HepG2 (cell line): ENCODE measurements around the gene MIF. TPM values are rescaled to one million over a fixed set of nuclear protein-coding genes. Genes with fewer than 3 reads are reported as not detected.

Experiments used
- ATAC-seq: fragments of 200-7000 bp; cut with Tn5 transposase; 3 replicates; pipeline ENCODE4 v1.9.1; 2020; ENCODE audit warnings: mild to moderate bottlenecking, moderate library complexity
- BruUV-seq: library from RNA; stranded (reverse); fragments of 400-500 nt; replicated peaks from 2 replicates; lab custom pipeline; 2021; lab: Mats Ljungman, UMichigan
- CTCF ChIA-PET: fragments of 300-600 bp; formaldehyde crosslinking; extraction: SDS; loops from one replicate; lab custom pipeline; 2021; ENCODE audit warnings: low total read pairs, inconsistent platforms, low intra/inter-chr PET ratio; lab: Yijun Ruan, JAX
- POLR2A ChIA-PET: fragments of 350-600 bp; sonication (Branson Sonifier 250); formaldehyde crosslinking; loops from one replicate; lab custom pipeline; 2020; ENCODE audit warnings: antibody characterized with exemption, inconsistent platforms; lab: Yijun Ruan, JAX
- DNase-seq: peaks from one replicate; pipeline ENCODE4 v3.0.0-alpha.2; 2015; ENCODE audit warnings: low spot score
- FAIRE-seq: peaks from 3 replicates; lab custom pipeline; 2011; peaks lifted over from hg19 to GRCh38; lab: Jason Lieb, UNC
- H2AFZ ChIP-seq: one replicate; pipeline ENCODE4 v1.6.1; 2011; ENCODE audit warnings: low read length, inconsistent platforms
- H3K27ac ChIP-seq: fragments of 300-600 bp; 3 replicates; pipeline ENCODE4 v1.8.0; 2011; ENCODE audit warnings: mixed run types, mild to moderate bottlenecking, mixed read lengths, low read length, inconsistent platforms; ENCODE audit not compliant: insufficient read depth; ENCODE audit errors: extremely low read length
- H3K27me3 ChIP-seq, 2 experiments: fragments of 200-600 bp in 1 of 2; 2 replicates in 1 of 2; 3 replicates in 1 of 2; pipeline versions ENCODE4 v1.6.0 to v1.8.0; 2011; ENCODE audit warnings: low read length in 2 of 2, mild to moderate bottlenecking in 2 of 2, moderate library complexity in 2 of 2, inconsistent platforms in 1 of 2; ENCODE audit not compliant: insufficient read depth in 2 of 2, control insufficient read depth in 1 of 2
- H3K36me3 ChIP-seq, 2 experiments: fragments of 200-600 bp in 1 of 2; replicated peaks in 1 of 2; 2 replicates in 1 of 2; 3 replicates in 1 of 2; pipeline versions ENCODE4 v1.5.1 to v1.8.0; 2011; ENCODE audit warnings: low read length in 2 of 2, inconsistent platforms in 1 of 2; ENCODE audit not compliant: insufficient read depth in 2 of 2, control insufficient read depth in 1 of 2
- H3K4me1 ChIP-seq: 2 replicates; pipeline ENCODE4 v1.5.1; 2012; ENCODE audit warnings: low read length, inconsistent platforms; ENCODE audit not compliant: insufficient read depth
- H3K4me2 ChIP-seq: 2 replicates; pipeline ENCODE4 v1.6.0; 2011; ENCODE audit warnings: low read depth, low read length, inconsistent platforms
- H3K4me3 ChIP-seq, 3 experiments: fragments of 200-600 bp in 1 of 3; sonication (generic), shearing (Covaris generic) in 1 of 3; replicated peaks in 1 of 3; 2 replicates each; pipeline ENCODE4 v1.5.1; 2011 to 2016; ENCODE audit warnings: low read length in 3 of 3, inconsistent platforms in 2 of 3, low read depth in 2 of 3, mild to moderate bottlenecking in 2 of 3, control low read depth in 1 of 3, mixed read lengths in 1 of 3; ENCODE audit not compliant: insufficient read depth in 1 of 3
- H3K79me2 ChIP-seq: one replicate; pipeline ENCODE4 v1.6.1; 2011; ENCODE audit warnings: low read length, inconsistent platforms; ENCODE audit not compliant: insufficient read depth
- H3K9ac ChIP-seq: 2 replicates; pipeline ENCODE4 v1.6.0; 2011; ENCODE audit warnings: mild to moderate bottlenecking, low read depth, low read length, inconsistent platforms; ENCODE audit not compliant: insufficient read depth
- H3K9me3 ChIP-seq: 2 replicates; pipeline ENCODE4 v1.5.1; 2012; ENCODE audit warnings: mild to moderate bottlenecking, low read length
- H4K20me1 ChIP-seq: 2 replicates; pipeline ENCODE4 v1.6.0; 2011; ENCODE audit warnings: inconsistent platforms, mild to moderate bottlenecking, low read length, moderate library complexity; ENCODE audit not compliant: insufficient read depth
- CREB1 ChIP-seq, 2 experiments: fragments of 450-650 bp in 1 of 2; IDR thresholded peaks; 2 replicates each; pipeline ENCODE4 v1.6.1; 2016 to 2017; ENCODE audit warnings: control low read depth in 1 of 2, mild to moderate bottlenecking in 1 of 2, missing compliant biosample characterization in 1 of 2, missing genetic modification characterization in 1 of 2
- CREB3 ChIP-seq: sonication (generic); formaldehyde crosslinking; IDR thresholded peaks from 2 replicates; pipeline ENCODE4 v1.5.0; 2020; ENCODE audit warnings: missing genetic modification reagents
- EED ChIP-seq: sonication (generic); formaldehyde crosslinking; IDR thresholded peaks from 2 replicates; pipeline ENCODE4 v1.5.0; 2020; ENCODE audit warnings: mild to moderate bottlenecking, missing genetic modification reagents
- GABPB1 ChIP-seq: IDR thresholded peaks from 2 replicates; pipeline ENCODE4 v1.6.1; 2016; ENCODE audit warnings: mild to moderate bottlenecking, missing genetic modification reagents, moderate library complexity, missing compliant biosample characterization
- HOXA5 ChIP-seq: sonication (generic); formaldehyde crosslinking; IDR thresholded peaks from 2 replicates; pipeline ENCODE4 v1.4.0; 2020; ENCODE audit warnings: missing genetic modification reagents
- KLF16 ChIP-seq, 2 experiments: sonication (generic) in 1 of 2; formaldehyde crosslinking in 1 of 2; IDR thresholded peaks; 2 replicates each; pipeline versions ENCODE4 v1.6.1 to v1.8.0; 2016 to 2023; ENCODE audit warnings: missing genetic modification reagents in 2 of 2, missing compliant biosample characterization in 1 of 2
- MTF1 ChIP-seq: sonication (generic); formaldehyde crosslinking; IDR thresholded peaks from 2 replicates; pipeline ENCODE4 v1.5.0; 2020; ENCODE audit warnings: missing genetic modification reagents
- MYC ChIP-seq: sonication (generic); formaldehyde crosslinking; IDR thresholded peaks from 2 replicates; pipeline ENCODE4 v1.9.0; 2021; ENCODE audit warnings: missing genetic modification reagents, borderline replicate concordance
- NAIF1 ChIP-seq: sonication (generic); formaldehyde crosslinking; IDR thresholded peaks from 2 replicates; pipeline ENCODE4 v1.5.0; 2020; ENCODE audit warnings: mild to moderate bottlenecking, missing genetic modification reagents, borderline replicate concordance
- NR1H2 ChIP-seq: sonication (generic); formaldehyde crosslinking; IDR thresholded peaks from 2 replicates; pipeline ENCODE4 v1.8.1; 2022; ENCODE audit warnings: low read depth, missing genetic modification reagents, borderline replicate concordance
- YY1 ChIP-seq: IDR thresholded peaks from 2 replicates; pipeline ENCODE4 v1.6.1; 2011; ENCODE audit warnings: low read length, low read depth, moderate library complexity, mild to moderate bottlenecking; ENCODE audit not compliant: insufficient read depth, insufficient replicate concordance
- ZNF234 ChIP-seq: sonication (generic); formaldehyde crosslinking; conservative IDR thresholded peaks from 2 replicates; pipeline ENCODE4 v1.5.1; 2020; ENCODE audit warnings: mild to moderate bottlenecking, missing genetic modification reagents
- ZNF333 ChIP-seq: sonication (generic); formaldehyde crosslinking; IDR thresholded peaks from 2 replicates; pipeline ENCODE4 v1.4.0; 2020; ENCODE audit warnings: mild to moderate bottlenecking, missing genetic modification reagents, borderline replicate concordance
- ZNF430 ChIP-seq: sonication (generic); formaldehyde crosslinking; IDR thresholded peaks from 2 replicates; pipeline ENCODE4 v1.9.0; 2021; ENCODE audit warnings: mild to moderate bottlenecking, missing genetic modification reagents
- ZNF564 ChIP-seq: sonication (generic); formaldehyde crosslinking; IDR thresholded peaks from 2 replicates; pipeline ENCODE4 v1.8.1; 2023; ENCODE audit warnings: mild to moderate bottlenecking, missing genetic modification reagents
- ZNF607 ChIP-seq: sonication (generic); formaldehyde crosslinking; IDR thresholded peaks from 2 replicates; pipeline ENCODE4 v1.5.1; 2020; ENCODE audit warnings: missing genetic modification reagents, mild to moderate bottlenecking, borderline replicate concordance
- WGBS: methylation state at CpG from one replicate; pipeline ENCODE4 v1.1.6; 2017; ENCODE audit warnings: low lambda C conversion rate; 5-methylcytosine and 5-hydroxymethylcytosine counted together
- in situ Hi-C: cut with HindIII; loops from 2 replicates; pipeline ENCODE4 v1.10.0; 2017; ENCODE audit warnings: low pct_unique_long_range_greater_than_20kb; ENCODE audit not compliant: extremely low pct_ligation_motif_present
- intact Hi-C: fragments of 100-400 bp; cut with micrococcal nuclease; formaldehyde crosslinking; loops from one replicate; pipeline ENCODE4 v1.10.0; 2022; ENCODE audit not compliant: unreplicated experiment
- polyA plus RNA-seq, 8 experiments: library from polyadenylated mRNA; depleted of rRNA in 3 of 8; stranded (reverse) in 7 of 8; unstranded in 1 of 8; fragments of >200 nt; fragmentation: Illumina TruSeq in 4 of 8; extraction: Trizol in 4 of 8; gene quantifications; 2 replicates each; pipeline versions ENCODE4 v1.2.1 to v1.2.3, GENCODE V29; 2011 to 2016; ENCODE audit warnings: low read depth in 4 of 8, missing spikeins in 1 of 8, mixed read lengths in 1 of 8; ENCODE audit not compliant: insufficient read depth in 1 of 8
- total RNA-seq, 5 experiments: library from RNA; depleted of rRNA; stranded (reverse); fragments of >200 nt; fragmentation: Illumina TruSeq; extraction: Trizol; gene quantifications; 2 replicates each; pipeline ENCODE4 v1.2.3, GENCODE V29; 2016; ENCODE audit warnings: low read depth in 1 of 5
- TF ChIP-seq, protein P1 (sequence below): sonication (generic); formaldehyde crosslinking; IDR thresholded peaks from 2 replicates; pipeline ENCODE4 v1.5.0; 2020; ENCODE audit warnings: mild to moderate bottlenecking, missing genetic modification reagents, borderline replicate concordance

The MIF gene
- total and polyA plus RNA-seq, 2 of the 13 experiments (the other 11 are each of a cell fraction or from before 2014, with no cell fraction given), result 634 to 675 TPM

GRCh38 chr22:23894710-23895598, 771 bp downstream of the MIF start:
- CTCF ChIA-PET, result interaction anchor here (1.4 kb wide), 1 partner anchor 33 kb away, joined by 7 read pairs; no protein-coding TSS in a partner anchor
- POLR2A ChIA-PET, result interaction anchor here (0.6 to 2.6 kb wide), 19 partner anchors 9 to 660 kb away, joined by 3 to 84 read pairs (median 5); partner anchors contain the start of genes CHCHD10, GUCD1 and SLC2A11
- Histone ChIP-seq H3K27ac (peak overlapping the region; percentile 96), H4K20me1 (peaks cover 14% of the 10 kb centered on the region; the same call in 1 of the 2 replicates), H3K79me2 (peaks cover 16% of the 10 kb centered on the region), H3K27me3 (no peaks in the 10 kb centered on the region; a peak in 1 of 5 replicates), H2AFZ (no peak overlapping the region), H3K9ac (peak overlapping the region; percentile 87), H3K4me2 (peak overlapping the region; percentile 99), H3K4me3 (peak overlapping the region; percentile 78 to 86 (median 85)), H3K9me3 (no peaks in the 10 kb centered on the region), H3K36me3 (peaks cover 5 to 17% of the 10 kb centered on the region in 2 experiments; a peak in 4 of 5 replicates), H3K4me1 (peaks cover 54% of the 10 kb centered on the region)
- TSS peak; percentile 83 for BruUV-seq
- FAIRE-seq (peak; percentile 55), ATAC-seq (peak; percentile 47), DNase-seq (peak; percentile 85)
- intact Hi-C loops, result loop anchor here (2.0 kb wide), 1 partner anchor 26 kb away; no protein-coding TSS in a partner anchor
- in situ Hi-C loops, result no loop called here
- under 1% methylated on average over 22 of the region's 79 CpGs for WGBS
- peak; percentile 32; the same call in 1 of the 2 replicates for TF ChIP-seq NR1H2
- 0 out of 2 replicates have a peak, but pooled peaks have one; percentile 65 for TF ChIP-seq ZNF430
- peak; percentile 84 for TF ChIP-seq MYC (CRISPR knock-in tag)
- no peak for TF ChIP-seq MTF1 (CRISPR knock-in tag)
- no peak; the same call in 1 of the 2 replicates for TF ChIP-seq ZNF564 (CRISPR knock-in tag)
- peak in 1 of 2 experiments; percentile 7; a peak in 1 of 4 replicates for TF ChIP-seq KLF16 (CRISPR knock-in tag; IDR thresholded peaks at IDR 0.05)
- TF ChIP-seq ZNF234 (CRISPR knock-in tag), result peak; percentile 78; the same call in 1 of the 2 replicates
- TF ChIP-seq EED (CRISPR knock-in tag), result peak; percentile 67
- TF ChIP-seq ZNF333 (CRISPR knock-in tag), result peak; percentile 11
- peak; percentile 9 for TF ChIP-seq YY1
- peak; percentile 78; the same call in 1 of the 2 replicates for TF ChIP-seq NAIF1
- no peak; the same call in 1 of the 2 replicates for TF ChIP-seq HOXA5 (CRISPR knock-in tag)
- TF ChIP-seq CREB3 (CRISPR knock-in tag), result 0 out of 2 replicates have a peak, but pooled peaks have one; percentile 12
- peak; percentile 51 for TF ChIP-seq GABPB1
- peak; percentile 8; the same call in 1 of the 2 replicates for TF ChIP-seq ZNF607 (CRISPR knock-in tag)
- TF ChIP-seq, protein P1, sequence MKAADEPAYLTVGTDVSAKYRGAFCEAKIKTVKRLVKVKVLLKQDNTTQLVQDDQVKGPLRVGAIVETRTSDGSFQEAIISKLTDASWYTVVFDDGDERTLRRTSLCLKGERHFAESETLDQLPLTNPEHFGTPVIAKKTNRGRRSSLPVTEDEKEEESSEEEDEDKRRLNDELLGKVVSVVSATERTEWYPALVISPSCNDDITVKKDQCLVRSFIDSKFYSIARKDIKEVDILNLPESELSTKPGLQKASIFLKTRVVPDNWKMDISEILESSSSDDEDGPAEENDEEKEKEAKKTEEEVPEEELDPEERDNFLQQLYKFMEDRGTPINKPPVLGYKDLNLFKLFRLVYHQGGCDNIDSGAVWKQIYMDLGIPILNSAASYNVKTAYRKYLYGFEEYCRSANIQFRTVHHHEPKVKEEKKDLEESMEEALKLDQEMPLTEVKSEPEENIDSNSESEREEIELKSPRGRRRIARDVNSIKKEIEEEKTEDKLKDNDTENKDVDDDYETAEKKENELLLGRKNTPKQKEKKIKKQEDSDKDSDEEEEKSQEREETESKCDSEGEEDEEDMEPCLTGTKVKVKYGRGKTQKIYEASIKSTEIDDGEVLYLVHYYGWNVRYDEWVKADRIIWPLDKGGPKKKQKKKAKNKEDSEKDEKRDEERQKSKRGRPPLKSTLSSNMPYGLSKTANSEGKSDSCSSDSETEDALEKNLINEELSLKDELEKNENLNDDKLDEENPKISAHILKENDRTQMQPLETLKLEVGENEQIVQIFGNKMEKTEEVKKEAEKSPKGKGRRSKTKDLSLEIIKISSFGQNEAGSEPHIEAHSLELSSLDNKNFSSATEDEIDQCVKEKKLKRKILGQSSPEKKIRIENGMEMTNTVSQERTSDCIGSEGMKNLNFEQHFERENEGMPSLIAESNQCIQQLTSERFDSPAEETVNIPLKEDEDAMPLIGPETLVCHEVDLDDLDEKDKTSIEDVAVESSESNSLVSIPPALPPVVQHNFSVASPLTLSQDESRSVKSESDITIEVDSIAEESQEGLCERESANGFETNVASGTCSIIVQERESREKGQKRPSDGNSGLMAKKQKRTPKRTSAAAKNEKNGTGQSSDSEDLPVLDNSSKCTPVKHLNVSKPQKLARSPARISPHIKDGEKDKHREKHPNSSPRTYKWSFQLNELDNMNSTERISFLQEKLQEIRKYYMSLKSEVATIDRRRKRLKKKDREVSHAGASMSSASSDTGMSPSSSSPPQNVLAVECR, result peak; percentile 58; the same call in 1 of the 2 replicates
- no peak for TF ChIP-seq CREB1 (IDR thresholded peaks at IDR 0.05)
- no peak for TF ChIP-seq CREB1 (CRISPR knock-in tag; IDR thresholded peaks at IDR 0.05)
